CD4-positive, alpha-beta T cell treated with Interleukin-6 at 100 ng/mL for 8 hours (primary cell): ENCODE data around the gene MCUR1.
"Not testable (repeated sequence)": the region's sequence is repeated elsewhere in the genome, so short reads cannot be mapped to it uniquely, and the experiment has no call there.

Experiments
- DNase-seq: peaks from one replicate; pipeline ENCODE4 v3.0.0-alpha.2; 2020; ENCODE audit warnings: mixed read lengths, low spot score

Gene MCUR1

GRCh38 chr6:13814176-13814937 lies at the start of gene MCUR1:
TSS of gene MCUR1 (minus strand) at chr6:13814557. CDS start at chr6:13814429, 128 bp downstream.
- DNase-seq: peak; percentile 81

GRCh38 chr6:13863699-13864155 lies 49.4 kb upstream of the MCUR1 start:
- DNase-seq: no peak

DNA sequence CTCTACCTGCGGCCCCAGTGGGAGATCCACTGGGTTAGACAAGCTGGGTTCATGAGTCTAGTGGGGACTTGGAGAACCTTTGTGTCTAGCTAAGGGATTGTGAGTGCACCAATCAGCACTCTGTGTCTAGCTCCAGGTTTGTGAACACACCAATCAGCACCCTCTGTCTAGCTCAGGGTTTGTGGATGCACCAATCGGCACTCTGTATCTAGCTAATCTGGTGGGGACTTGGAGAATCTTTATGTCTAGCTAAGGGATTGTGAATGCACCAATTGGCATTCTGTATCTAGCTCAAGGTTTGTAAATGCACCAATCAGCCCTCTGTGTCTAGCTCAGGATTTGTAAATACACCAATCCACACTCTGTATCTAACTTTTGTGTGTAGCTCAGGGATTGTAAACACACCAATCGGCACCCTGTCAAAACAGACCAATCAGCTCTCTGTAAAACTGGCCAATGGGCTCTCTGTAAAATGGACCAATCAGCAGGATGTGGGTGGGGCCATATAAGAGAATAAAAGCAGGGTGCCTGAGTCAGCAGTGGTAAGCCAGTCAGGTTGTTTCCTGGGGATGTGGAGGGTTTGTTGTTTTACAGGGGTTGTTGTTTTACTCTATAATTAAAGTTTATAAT lies 46.3 kb upstream of the MCUR1 start:
- DNase-seq: not testable (repeated sequence)

DNA sequence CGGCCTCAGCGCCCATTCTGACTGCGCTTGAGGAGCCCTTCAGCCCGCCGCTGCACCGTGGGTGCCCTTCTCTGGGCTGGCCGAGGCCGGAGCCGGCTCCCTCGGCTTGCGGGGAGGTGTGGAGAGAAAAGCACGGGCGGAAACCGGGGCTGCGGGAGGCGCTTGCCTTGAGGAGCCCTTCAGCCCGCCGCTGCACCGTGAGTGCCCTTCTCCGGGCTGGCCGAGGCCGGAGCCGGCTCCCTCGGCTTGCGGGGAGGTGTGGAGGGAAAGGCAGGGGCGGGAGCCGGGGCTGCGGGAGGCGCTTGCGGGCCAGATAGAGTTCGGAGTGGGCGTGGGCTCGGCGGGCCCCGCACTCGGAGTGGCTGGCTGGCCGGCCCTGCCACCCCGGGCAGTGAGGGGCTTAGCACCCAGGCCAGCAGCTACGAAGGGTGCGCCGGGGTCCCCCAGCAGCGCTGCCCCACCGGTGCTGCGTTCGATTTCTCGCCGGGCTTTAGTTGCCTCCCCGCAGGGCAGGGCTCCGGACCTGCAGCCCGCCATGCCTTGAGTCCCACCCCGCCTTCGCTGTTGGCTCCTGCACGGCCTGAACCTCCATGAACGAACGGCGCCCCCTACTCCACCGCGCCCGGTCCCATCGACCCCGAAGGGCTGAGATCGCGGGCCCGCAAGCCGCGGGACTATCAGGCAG lies 45.7 kb upstream of the MCUR1 start:
- DNase-seq: no peak

DNA sequence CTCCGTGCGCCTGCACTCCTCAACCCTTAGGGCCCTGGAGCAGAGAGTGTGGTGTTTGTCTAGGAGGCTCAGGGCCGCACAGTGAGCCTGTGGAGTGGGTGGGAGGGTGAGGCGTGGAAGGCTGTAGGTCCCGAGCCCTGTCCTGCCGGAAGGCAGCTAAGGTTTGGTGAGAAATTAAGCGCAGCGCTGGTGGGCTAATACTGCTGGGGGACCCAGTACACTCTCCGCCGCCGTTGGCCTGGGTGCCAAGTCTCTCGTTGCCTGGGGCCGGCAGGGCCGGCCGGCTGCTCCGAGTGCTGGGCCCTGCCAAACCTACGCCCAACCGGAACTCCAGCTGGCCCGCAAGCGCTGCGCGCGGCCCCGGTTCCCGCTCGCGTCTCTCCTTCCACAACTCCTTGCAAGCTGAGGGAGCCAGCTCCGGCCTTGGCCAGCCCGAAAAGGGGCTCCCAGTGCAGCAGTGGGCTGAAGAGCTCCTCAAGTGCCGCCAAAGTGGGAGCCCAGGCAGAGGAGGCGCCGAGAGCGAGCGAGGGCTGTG lies 40.4 kb upstream of the MCUR1 start:
- no peak for DNase-seq

- DNase-seq: no peak
Measured at GRCh38 chr6:13853871-13854270, 39.5 kb upstream of the MCUR1 start.

DNA sequence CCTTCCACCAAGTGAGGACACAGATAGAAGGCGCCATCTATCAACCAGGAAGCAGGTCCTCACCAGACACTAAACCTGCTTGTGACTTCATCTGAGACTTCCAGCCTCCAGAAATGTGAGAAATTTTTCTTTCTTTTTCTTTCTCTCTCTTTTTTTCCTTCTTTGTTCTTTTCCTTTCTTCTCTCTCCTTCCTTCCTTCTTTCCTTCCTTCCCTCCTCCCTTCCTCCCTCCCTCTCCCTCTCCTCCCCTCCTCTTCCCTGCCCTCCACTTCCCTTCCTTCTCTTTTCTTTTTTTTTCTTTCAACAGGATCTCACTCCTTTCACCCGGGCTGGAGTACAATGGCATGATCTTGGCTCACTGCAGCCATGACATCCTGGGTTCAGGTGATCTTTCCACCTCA lies 37.4 kb upstream of the MCUR1 start:
- DNase-seq: no peak

- no peak for DNase-seq
Measured at GRCh38 chr6:13851330-13851729, 37.0 kb upstream of the MCUR1 start.

- not testable (repeated sequence) for DNase-seq
Measured at GRCh38 chr6:13850690-13851089, 36.3 kb upstream of the MCUR1 start.

GRCh38 chr6:13848522-13849150 lies 34.3 kb upstream of the MCUR1 start:
- no peak for DNase-seq

GRCh38 chr6:13847326-13848050 lies 33.1 kb upstream of the MCUR1 start:
- no peak for DNase-seq

- no peak for DNase-seq
Measured at GRCh38 chr6:13846841-13847240, 32.5 kb upstream of the MCUR1 start.

GRCh38 chr6:13841936-13842335 lies 27.6 kb upstream of the MCUR1 start:
- no peak for DNase-seq

- no peak for DNase-seq
Measured at GRCh38 chr6:13838616-13839015, 24.3 kb upstream of the MCUR1 start.

DNA sequence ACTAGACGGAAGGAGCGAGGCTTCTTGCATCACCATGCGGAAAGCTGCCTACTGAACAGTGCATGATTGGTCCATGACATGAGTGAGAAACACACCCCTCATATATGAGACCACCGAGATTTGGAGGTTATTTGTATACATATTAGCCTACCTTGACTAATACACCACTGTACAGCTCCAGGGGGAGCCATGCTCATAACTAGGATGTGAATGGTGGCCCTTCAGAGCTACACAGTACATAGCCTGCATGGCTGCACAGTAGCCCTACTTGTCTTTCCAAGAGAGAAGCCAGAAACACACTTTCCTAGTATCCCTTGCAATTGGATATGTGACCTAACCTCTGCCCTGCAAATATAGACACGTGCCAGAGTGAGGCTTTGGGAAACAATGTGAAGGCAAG lies 21.8 kb upstream of the MCUR1 start:
- no peak for DNase-seq

DNA sequence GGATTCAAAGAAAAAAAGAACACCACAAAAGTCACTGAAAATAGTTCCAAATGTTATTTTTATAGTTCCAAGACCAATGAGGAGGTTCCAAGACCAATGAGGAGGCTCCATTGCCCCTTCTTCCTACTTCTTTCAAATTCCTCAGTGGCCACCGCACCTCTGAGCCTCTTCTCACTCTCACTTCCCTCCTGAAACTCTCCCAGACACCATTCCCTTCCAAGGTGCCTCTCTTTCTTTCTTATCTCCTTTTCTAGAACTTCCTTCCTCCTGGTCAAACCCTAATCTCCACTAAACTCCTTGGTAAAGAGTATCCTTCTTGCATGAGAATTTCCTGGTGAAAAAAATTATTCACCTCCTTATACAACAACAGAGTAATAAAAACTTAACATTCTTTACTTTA lies 20.4 kb upstream of the MCUR1 start:
- DNase-seq: no peak

DNA sequence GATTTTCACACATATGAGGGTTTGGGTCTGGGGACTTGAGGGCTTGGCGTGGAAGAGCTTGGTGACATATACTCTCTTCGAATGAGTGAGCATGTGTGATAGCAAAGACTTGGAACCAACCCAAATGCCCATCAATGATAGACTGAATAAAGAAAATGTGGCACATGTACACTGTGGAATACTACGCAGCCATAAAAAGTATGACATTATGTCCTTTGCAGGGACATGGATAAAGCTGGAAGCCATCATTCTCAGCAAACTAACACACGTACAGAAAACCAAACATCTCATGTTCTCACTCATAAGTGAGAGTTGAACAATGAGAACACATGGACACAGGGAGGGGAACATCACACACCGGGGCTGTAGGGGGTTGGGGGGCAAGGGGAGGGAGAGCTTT lies 19.7 kb upstream of the MCUR1 start:
- DNase-seq: not testable (repeated sequence)

GRCh38 chr6:13832778-13833177 lies 18.4 kb upstream of the MCUR1 start:
- DNase-seq: no peak

DNA sequence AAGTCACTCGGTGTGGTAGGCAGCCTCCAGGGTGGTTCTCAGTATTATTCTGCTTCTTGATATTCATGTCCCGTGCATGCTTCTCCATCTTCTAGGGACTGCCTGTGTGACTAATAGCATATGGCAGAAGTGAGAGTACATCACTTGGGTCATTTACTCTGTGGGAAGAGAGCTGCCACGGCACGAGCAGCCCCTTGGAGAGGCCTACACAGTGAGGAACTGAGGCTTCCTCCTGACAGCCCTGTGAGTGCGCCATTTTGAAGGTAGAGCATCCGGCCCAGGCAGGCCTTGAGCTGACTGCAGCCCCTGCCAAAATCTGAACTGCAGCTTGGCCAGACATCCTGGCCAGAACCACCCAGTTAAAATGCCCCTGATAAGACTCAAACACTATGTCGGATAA lies 17.3 kb upstream of the MCUR1 start:
- no peak for DNase-seq

GRCh38 chr6:13830803-13831202 lies 16.4 kb upstream of the MCUR1 start:
- no peak for DNase-seq

DNA sequence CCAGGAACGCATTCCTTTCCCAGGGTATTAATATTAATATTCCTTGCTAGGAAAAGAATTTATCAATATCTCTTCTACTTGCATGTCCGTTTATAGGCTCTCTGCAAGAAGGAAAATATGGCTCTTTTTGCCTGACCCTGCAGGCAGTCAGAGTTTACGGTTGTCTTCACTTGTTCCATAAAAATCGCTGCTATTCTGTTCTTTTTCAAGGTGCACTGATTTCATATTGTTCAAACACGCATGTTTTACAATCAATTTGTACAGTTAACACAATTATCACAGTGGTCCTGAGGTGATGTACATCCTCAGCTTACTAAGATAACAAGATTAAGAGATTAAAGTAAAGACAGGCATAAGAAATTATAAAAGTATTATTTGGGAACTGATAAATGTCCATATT lies 15.1 kb upstream of the MCUR1 start:
- DNase-seq: not testable (repeated sequence)
